ENCODE data around the gene TMEM175.
"Not testable (repeated sequence)": the region's sequence is repeated elsewhere in the genome, so short reads cannot be mapped to it uniquely, and the experiment has no call there.

Gene TMEM175

DNA sequence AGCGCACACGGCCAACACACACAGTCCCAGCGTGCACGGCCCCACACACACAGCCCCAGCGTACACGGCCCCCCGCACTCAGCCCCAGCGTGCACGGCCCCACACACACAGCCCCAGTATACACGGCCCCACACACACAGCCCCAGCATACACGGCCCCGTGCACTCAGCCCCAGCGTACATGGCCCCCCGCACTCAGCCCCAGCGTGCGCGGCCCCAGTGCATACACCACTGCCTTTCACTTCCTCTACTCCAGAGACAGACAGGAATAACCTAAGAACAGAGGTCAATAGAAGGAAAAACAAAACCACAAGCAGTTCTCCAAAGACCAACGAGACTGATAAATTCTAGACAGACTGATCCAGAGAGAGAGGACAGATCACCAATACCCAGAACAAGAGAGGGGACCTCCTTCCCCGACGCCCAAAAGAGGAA is 17.2 kb upstream of the TMEM175 start:
- DNase-seq (ENCODE audit: low read depth), result no peak

DNA sequence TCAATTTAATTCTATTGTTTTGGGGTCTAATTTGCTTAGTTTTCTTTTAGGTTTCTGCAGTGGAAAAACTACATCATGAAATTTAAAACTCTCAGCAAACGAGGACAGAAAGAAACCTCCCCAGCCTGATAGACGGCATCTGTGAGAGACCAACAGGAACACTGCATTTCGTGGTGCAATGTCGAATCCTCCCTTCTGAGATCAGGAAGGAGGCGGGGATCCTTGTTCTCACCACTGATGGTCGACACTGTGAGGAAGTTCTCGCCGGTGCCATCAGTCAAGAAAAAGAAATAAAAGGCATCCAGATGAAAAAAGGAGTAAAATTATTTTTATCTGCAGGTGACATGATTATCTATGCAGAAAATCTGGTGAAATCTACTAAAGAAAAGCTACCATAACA is 16.7 kb upstream of the TMEM175 start:
- no peak for DNase-seq (ENCODE audit: low read depth)

DNA sequence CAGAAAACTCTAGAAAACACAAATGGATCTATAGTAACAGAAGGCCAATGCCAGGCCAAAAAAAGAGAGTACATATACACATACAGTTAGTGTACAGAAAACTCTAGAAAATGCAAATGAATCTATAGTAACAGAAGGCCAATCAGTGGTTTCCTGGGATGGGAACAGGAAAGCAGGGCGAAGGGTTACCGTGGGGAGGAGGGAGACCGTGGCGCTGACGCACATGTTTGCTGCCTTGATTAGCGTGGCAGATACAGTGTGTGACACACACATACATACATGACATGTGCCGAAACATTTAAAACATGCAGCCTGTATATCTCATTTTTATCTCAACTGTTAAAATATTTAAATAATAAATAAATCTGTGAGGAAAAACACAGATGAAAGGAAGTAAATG is 14.8 kb upstream of the TMEM175 start:
- DNase-seq (ENCODE audit: low read depth), result no peak

DNA sequence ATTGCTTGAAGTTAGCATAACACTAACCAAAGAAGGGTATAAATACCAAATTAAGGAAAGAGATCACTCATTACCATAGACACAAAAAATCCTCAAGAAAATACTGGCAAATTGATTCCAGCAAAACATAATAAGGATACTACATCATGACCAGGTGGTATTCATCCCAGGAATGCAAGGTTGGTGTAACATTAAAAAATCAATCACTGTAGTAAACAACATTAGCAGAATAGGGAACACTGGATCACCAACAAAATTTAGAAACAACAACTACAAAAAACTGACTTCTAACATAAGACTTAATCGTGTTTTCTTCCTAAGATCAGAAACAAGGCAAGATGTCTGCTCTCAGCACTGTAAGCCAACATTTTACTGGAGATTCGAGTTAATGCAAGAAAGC is 14.3 kb upstream of the TMEM175 start:
- no peak for DNase-seq (ENCODE audit: low read depth)

DNA sequence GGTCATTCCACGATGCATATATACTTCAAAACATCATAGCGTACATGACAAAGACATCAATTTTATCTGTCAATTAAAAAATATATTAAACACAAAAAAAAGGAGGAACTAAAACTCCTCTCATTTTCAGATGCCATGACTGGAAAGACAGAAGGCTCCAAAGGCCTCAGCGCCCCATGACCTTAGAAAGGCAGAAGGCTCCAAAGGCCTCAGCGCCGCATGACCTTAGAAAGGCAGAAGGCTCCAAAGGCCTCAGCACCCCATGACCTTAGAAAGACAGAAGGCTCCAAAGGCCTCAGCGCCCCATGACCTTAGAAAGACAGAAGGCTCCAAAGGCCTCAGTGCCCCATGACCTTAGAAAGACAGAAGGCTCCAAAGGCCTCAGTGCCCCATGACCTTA is 13.7 kb upstream of the TMEM175 start:
- DNase-seq (ENCODE audit: low read depth), result not testable (repeated sequence)

DNA sequence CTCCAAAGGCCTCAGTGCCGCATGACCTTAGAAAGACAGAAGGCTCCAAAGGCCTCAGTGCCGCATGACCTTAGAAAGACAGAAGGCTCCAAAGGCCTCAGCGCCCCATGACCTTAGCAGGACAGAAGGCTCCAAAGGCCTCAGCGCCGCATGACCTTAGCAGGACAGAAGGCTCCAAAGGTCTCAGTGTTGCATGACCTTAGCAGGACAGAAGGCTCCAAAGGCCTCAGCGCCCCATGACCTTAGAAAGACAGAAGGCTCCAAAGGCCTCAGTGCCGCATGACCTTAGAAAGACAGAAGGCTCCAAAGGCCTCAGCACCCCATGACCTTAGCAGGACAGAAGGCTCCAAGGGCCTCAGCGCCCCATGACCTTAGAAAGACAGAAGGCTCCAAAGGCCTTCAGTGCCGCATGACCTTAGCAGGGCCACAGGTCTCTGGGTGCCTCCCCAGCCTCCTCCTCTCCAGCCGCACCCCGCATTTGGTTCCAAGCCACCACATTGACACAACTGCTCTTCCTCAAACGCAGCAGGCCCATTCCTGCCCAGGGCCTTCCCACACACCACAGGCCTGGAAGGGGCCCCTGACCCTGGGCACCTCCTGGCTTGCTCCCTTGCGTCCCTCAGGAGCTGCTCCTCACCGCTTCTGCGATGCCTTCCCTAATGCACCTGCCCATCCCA is 13.1 kb upstream of the TMEM175 start:
- not testable (repeated sequence) for DNase-seq (ENCODE audit: low read depth)

DNA sequence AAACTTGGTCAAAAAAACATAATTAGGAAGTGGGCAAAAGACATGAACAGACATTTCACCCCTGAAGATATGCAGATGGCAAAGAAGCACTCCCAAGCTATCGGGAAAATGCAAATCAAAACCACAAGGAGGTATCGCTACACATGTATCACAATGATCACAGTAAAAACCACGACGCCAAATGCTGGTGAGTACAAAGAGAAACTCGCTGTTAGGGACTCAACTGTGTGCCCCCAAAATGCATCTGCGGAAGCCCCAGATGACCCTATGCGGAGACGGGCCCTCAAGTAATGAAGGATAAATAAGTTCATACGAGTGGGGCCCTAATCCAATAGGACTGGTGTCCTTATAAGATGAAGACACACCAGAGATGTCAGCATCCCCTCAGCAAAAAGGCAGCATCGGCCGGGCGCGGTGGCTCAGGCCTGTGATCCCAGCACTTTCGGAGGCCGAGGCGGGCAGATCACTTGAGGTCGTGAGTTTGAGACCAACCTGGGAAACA is 10.4 kb upstream of the TMEM175 start:
- DNase-seq (ENCODE audit: low read depth), result no peak

DNA sequence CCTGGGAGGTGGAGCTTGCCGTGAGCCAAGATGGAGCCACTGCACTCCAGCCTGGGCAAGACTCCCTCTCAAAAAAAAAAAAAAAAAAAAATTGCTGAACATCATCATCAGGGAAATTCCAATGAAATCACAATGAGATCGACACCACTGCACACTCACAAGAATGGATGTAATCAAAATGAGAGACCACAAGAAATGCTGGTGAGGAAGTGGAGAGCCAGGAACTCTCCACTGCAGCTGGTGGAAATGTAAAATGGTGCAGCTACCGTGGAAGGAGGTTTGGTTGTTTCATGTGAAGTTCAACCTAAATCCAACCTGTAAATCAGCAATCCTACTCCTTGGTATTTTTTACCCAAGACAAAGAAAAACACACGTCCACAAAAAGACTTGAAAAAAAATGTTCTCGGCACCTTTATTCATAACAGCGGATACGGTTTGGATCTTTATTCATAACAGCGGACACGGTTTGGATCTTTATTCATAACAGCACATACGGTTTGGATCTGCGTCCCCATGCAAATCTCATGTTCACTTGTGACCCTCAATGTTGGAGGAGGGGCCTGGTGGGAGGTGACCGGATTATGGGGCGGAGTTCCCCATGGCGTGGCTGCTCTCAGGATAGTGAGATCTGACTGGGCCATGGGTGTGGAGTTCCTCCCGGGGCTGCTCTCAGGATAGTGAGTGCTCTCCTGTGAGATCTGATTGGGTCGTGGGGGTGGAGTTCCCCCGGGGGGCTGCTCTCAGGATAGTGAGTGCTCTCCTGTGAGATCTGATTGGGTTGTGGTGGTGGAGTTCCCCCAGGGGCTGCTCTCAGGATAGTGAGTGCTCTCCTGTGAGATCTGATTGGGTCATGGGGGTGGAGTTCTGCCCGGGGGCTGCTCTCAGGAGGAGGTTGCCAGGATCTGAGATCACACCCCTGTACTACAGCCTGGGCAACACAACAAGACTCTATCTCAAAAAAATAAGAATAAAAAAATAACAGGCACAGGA is 7.9 kb upstream of the TMEM175 start:
- no peak for DNase-seq (ENCODE audit: low read depth)

DNA sequence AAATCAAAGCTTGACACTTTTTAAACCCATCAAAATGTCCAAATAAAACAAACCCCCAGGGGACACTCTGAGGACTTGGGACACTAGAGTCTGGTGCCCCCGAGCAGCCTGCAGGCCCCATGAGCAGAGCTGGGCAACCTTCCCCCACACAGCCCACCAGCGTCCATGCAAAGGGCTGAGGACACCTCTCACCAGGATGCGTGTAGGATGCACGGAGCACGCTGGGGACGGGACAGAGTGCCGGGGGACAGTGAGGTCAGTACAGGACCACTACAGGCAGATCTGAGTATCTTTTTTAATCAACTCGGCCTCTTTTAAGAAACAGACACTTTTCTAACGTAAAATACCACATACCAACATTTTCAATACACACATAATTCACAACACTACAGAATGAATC is 7.1 kb upstream of the TMEM175 start:
- DNase-seq (ENCODE audit: low read depth), result no peak

DNA sequence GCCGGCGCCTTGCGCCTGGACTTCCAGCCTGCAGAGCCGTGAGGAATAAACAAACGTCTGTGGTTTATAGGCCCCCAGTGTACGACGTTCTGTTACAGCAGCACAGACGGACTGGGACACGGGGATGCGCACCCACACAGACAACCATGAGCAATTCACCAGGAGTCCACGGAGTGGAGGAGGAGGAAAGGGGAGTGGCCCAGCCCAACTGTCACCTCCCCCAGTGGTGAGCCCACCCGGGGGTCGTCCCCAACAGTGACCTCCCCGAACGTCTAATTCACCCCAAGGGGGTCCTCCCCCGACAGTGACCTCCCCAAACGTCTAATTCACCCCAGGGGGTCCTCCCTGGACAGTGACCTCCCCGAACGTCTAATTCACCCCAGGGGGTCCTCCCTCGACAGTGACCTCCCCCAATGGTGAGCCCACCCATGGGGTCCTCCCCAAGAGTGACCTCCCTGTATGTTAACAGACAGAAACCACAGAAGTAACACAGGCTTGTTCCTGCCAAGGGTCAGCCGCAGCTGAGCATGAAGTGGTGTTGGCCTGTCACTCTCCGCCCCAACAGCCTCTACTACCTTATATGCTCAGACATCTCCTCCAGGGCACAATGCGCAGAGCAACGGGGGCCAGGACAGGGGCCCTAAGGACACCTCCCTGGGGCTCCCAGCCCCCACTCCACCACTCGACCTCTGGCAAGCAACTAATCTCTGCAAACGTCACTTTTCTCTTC is 6.3 kb upstream of the TMEM175 start:
- no peak for DNase-seq (ENCODE audit: low read depth)

DNA sequence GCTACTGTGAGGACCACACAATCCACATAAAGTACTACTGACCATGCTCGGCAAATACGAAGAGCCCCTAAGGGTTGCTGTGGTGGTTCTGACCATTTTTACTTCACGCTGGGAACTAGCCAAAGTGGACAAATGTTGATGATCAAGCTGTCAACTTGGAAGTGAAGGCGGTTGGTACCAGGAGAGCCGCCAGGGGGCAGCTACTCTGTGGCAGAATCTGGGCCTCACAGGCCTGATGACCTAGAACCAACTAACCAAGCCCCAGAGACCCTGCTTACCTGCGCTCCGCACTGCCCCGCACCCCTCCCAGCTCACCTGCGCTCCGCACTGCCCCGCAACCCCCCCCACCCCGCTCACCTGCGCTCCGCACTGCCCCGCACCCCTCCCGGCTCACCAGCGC is 5.7 kb upstream of the TMEM175 start:
- DNase-seq (ENCODE audit: low read depth), result no peak

DNA sequence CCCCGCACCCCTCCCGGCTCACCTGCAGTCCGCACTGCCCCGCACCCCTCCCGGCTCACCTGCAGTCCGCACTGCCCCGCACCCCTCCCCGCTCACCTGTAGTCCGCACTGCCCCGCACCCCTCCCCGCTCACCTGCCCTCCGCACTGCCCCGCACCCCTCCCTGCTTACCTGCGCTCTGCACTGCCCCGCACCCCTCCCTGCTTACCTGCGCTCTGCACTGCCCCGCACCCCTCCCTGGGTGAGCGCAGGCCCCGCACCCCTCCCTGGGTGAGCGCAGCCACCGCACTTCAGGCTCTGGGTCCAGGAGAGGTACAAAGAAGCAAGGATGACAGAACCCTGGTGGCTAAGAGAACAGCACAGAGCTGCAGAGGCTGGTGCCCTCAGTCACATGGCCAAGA is 4.7 kb upstream of the TMEM175 start:
- not testable (repeated sequence) for DNase-seq (ENCODE audit: low read depth)

DNA sequence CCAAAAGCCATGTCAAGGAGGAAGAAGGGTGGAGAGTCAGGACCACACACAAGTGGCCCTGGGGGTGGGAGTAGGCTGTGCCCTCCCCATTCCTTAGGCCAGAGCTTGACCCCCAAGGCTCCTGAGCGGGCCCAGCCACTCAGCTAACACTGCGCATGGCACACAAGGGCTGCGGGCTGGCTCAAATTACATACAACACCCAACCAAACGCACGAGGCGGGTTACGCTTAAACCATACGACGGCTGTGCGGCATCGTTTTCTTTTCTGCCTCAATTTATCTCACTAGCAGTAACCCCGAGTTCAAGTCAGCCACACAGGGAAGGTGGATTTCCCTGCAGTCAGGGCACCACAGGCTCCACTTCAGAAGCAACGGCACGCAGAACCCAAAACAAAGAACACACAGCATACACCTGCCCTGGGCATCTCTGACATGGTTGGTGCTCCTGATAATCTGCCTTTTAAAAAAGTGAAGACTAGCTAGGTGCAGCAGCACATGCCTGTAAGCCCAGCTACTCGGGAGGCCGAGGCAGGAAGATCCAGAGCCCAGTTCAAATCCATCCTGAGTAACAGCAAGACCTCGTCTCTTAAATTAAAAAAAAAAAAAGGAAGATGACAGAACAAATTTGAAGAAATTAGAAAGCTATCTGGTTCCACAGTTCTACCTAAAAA is 3.0 kb upstream of the TMEM175 start:
- no peak for DNase-seq (ENCODE audit: low read depth)

DNA sequence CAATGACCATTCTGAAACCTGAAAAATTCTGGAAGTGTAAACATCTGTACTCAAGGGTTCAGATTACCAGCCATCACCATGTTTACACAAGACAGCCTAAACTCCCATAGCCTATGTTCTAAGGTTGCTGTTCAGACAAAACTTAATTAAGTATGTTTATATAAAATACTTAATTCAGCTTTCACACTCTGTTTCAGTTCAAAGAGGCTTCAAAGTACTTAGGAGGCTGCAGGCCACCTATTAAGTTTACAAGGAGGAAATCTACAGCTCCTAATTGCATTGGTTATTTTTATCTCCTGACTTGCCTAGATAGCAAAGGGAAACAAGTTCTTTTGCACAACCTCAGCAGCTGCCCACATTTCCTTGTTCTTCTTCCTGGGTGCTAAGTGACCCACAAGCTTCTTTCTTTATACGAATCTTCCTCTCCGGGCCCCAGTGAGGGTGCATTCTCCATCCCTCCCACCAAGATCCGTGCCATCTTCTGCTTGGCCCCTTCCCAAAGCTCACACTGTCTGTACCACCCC is 2.2 kb upstream of the TMEM175 start:
- no peak for DNase-seq (ENCODE audit: low read depth)

DNA sequence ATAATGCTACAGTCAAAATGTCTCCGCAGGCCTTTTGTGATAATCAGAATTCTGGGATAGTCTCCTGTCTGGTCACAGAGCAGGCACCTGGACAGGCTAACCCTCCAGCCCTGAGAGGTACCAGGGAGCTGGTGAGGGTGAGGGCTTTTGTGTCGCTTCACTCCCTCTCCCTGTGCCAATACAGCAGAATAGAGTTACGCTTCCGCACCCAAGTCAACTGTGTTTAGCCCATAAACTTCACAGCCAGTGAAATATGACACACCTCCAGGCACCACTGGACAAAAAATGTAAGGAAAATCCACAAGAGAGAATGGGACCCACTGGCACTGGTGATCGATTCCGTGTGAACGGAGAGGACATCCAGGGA is 1.4 kb upstream of the TMEM175 start:
- no peak for DNase-seq (ENCODE audit: low read depth)

DNA sequence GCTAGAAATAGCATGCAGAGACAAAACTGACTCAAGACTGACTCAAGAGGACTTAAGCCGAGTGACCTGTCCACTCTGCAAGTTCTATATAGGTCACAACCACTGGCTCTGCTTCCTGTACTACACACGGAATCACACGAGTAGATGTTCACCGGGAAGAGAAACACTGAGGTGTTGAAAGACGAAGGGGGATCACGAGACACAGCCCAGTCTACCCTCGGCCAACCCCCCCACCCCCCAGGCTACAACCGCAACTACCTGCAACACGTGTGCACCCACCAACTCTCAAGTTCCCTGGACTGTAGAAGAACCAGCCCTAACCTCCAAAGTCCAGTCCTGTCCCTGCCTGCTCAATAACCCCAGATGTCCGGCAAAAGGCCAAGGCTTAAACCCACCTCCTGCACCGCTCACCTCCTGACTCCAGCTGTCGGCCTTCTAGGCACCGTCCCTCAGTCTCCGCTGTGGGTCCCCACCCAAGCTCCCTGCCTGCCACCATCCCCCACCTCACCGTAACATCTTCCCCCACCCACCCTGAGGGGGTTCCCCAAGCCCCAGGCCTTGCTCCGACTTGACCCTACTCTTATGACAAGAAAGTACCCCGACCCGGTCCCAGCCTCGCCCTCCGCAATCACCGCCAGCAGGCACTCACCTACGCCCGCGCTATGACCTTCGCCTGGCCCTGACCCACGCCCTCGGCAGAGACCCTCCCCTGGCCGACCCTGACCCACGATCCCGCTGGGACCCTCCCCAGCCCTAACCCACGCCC is 883 bp upstream of the TMEM175 start:
- DNase-seq (ENCODE audit: low read depth), result no peak

DNA sequence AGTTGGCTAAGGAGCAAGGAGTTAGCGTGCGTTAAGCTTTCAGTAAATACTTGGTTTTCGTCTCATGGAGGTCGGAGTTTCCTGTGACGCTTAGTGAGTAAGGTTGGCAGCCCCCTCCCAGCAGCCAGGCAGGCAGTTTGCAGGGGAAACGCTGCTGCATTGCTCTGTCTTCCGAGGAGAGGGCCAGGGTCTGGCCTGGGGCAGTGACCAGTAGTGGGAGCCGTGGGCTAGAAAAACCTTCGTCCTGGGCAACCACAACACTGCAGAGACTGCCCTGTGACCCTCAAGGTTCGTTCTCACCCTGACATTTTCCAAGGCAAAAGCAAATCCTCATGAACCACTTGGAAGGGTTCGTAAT is 432 bp downstream of the TMEM175 start:
- no peak for DNase-seq (ENCODE audit: low read depth)

DNA sequence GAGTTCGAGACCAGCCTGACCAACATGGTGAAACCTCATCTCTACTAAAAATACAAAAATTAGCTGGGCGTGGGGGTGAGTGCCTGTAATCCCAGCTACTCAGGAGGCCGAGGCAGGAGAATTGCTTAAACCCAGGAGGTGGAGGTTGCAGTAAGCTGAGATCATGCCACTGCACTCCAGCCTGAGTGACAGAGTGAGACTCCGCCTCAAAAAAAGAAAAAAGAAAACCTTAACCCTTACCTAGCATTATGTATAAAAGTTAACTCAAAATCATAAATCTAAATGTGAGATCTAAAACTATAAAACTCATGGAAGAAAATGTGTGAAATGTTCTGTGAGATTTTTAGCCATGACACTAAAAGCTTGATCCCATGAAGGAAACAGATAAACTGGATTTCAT is 7.2 kb downstream of the TMEM175 start:
- DNase-seq (ENCODE audit: low read depth), result not testable (repeated sequence)

DNA sequence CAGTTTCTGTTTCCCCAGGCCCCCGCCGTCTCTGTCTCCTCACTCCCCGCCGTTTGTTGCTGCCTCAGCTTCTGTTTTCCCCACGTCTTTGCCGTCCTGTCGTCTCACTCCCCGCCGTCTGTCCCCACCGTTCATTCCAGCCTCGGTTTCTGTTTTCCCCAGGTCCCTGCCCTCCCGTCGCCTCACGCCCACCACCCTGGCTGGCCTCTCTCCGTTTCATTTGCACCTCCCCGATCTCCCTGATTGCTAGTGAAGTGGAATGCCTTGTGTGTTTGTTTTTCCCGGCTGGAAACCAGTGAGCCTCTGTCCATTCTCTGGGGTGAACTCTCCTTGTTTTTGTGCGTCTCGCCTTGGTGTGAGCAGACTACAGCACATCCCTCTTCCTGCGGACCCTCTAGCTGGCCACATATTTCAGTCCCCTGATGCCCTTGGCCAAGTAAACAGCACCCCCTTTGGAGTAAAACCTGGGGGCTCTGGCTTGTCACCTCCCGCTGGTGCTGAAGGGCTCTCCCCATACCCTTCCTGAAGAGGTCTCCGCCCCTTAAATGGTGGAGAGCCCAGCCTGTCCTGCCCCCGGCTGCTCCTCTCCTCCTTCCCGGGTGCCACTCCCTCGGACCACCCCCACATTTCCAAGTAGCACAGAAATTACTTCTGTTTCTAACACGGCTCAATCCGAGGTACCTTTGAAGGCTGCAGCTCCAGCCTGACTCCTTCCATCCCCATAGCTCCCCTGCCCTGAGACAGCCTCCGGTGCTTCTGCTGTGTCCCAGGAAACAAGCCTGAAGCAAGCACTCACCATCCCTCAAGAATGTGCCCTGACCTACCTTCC is 13.2 kb downstream of the TMEM175 start:
- no peak for DNase-seq (ENCODE audit: low read depth)

DNA sequence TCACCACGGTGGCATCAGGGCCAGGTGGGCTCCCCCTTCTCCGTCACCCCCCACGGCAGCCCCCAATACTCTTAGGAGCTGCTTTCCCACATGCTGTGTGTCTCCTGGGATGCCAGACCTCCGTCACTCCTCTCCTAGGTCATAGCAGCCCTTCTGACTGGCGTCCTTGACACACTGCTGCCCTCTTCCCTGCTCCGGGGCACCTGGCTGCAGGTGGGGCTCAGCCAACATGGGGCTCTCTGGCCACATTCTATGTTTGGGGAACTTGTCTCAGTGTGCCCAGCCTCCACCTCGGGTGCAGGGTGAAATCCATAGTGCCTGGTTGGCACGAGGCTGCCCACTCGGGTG is 13.8 kb downstream of the TMEM175 start:
- DNase-seq (ENCODE audit: low read depth), result no peak
